SU-DHL-6 (cell line): ENCODE data around the gene LAD1.

ENCODE experiments used
- H2AFZ ChIP-seq: fragments of 200-600 bp; sonication (generic); 2 replicates; pipeline ENCODE4 v1.6.1; 2014; ENCODE audit warnings: low read depth, mild to moderate bottlenecking, moderate library complexity, mixed read lengths, antibody characterized with exemption, low read length; ENCODE audit not compliant: severe bottlenecking
- H3F3A ChIP-seq: fragments of 200-600 bp; shearing (Covaris generic); 2 replicates; pipeline ENCODE4 v1.6.0; 2016; ENCODE audit warnings: antibody characterized with exemption, mild to moderate bottlenecking; ENCODE audit not compliant: insufficient read depth
- H3K27ac ChIP-seq: fragments of 200-600 bp; sonication (generic); 2 replicates; pipeline ENCODE4 v1.5.1; 2016; ENCODE audit warnings: low read depth, mild to moderate bottlenecking, low read length, moderate library complexity, mixed read lengths
- H3K27me3 ChIP-seq: fragments of 200-600 bp; sonication (generic), shearing (Covaris generic); 2 replicates; pipeline ENCODE4 v1.6.0; 2014; ENCODE audit warnings: mild to moderate bottlenecking, low read length
- H3K36me3 ChIP-seq: fragments of 200-600 bp; sonication (generic); 2 replicates; pipeline ENCODE4 v1.6.1; 2014; ENCODE audit warnings: mild to moderate bottlenecking, low read length, mixed read lengths
- H3K4me2 ChIP-seq: fragments of 300-600, 200-600 bp; shearing (Covaris generic), sonication (generic); 2 replicates; pipeline ENCODE4 v1.6.0; 2014; ENCODE audit warnings: low read length, low read depth, mild to moderate bottlenecking; ENCODE audit not compliant: poor library complexity, severe bottlenecking
- H3K4me3 ChIP-seq: fragments of 200-600 bp; sonication (generic); 2 replicates; pipeline ENCODE4 v1.5.1; 2014; ENCODE audit warnings: antibody characterized with exemption, low read length, mild to moderate bottlenecking, mixed read lengths; ENCODE audit not compliant: insufficient read depth, poor library complexity, severe bottlenecking
- H3K79me2 ChIP-seq: fragments of 200-600 bp; sonication (generic); 2 replicates; pipeline ENCODE4 v1.6.1; 2014; ENCODE audit warnings: mild to moderate bottlenecking, low read length, moderate library complexity; ENCODE audit not compliant: insufficient read depth
- H3K9ac ChIP-seq: fragments of 200-600 bp; sonication (generic); 2 replicates; pipeline ENCODE4 v1.7.0; 2014; ENCODE audit warnings: mild to moderate bottlenecking, low read length
- H3K9me2 ChIP-seq: fragments of 200-600 bp; sonication (generic); replicated peaks from 2 replicates; pipeline ENCODE4 v1.6.1; 2014; ENCODE audit warnings: low read length; ENCODE audit not compliant: insufficient read depth
- H3K9me3 ChIP-seq: fragments of 200-600 bp; sonication (generic); 2 replicates; pipeline ENCODE4 v1.6.1; 2014; ENCODE audit warnings: low read length, mixed read lengths; ENCODE audit not compliant: insufficient read depth
- H4K20me1 ChIP-seq: fragments of 200-600 bp; sonication (generic); 2 replicates; pipeline ENCODE4 v1.6.1; 2014; ENCODE audit warnings: low read depth, mild to moderate bottlenecking, antibody characterized with exemption, low read length, moderate library complexity, mixed read lengths
- CTCF ChIP-seq: fragments of 200-600 bp; sonication (generic); IDR thresholded peaks from one replicate; pipeline ENCODE4 v1.5.1; 2017; ENCODE audit warnings: antibody characterized with exemption, mild to moderate bottlenecking, low read length, moderate library complexity; ENCODE audit not compliant: insufficient read depth, poor library complexity, severe bottlenecking
- EZH2phosphoT487 ChIP-seq: fragments of 200-600 bp; sonication (generic), shearing (Covaris generic); conservative IDR thresholded peaks from 2 replicates; pipeline ENCODE4 v1.6.1; 2018; ENCODE audit warnings: mild to moderate bottlenecking, antibody characterized with exemption, low read length, moderate library complexity, mixed read lengths

The LAD1 gene

GRCh38 chr1:201436393-201436792 is 37.3 kb upstream of the LAD1 start:
- H3K4me2 ChIP-seq = no peak overlapping the region
- H3K9ac ChIP-seq = no peak overlapping the region
- no peak for TF ChIP-seq CTCF
- no peak for TF ChIP-seq EZH2phosphoT487
- H2AFZ ChIP-seq = no peak overlapping the region
- no peak overlapping the region for H3K4me3 ChIP-seq
- no peaks in the 10 kb centered on the region for H3K9me2 ChIP-seq
- no peaks in the 10 kb centered on the region for H4K20me1 ChIP-seq
- H3K27ac ChIP-seq = no peak overlapping the region
- H3K27me3 ChIP-seq = no peaks in the 10 kb centered on the region
- H3K36me3 ChIP-seq = no peaks in the 10 kb centered on the region
- H3F3A ChIP-seq = no peaks in the 10 kb centered on the region
- no peaks in the 10 kb centered on the region for H3K9me3 ChIP-seq
- H3K79me2 ChIP-seq = no peaks in the 10 kb centered on the region

- no peaks in the 10 kb centered on the region for H3K9me2 ChIP-seq
- TF ChIP-seq CTCF (no peak), EZH2phosphoT487 (no peak)
Measured at GRCh38 chr1:201434266-201434665, 35.1 kb upstream of the LAD1 start.

GRCh38 chr1:201433609-201434008 is 34.5 kb upstream of the LAD1 start:
- Histone ChIP-seq H3K4me3 (no peak overlapping the region), H3K9me2 (no peaks in the 10 kb centered on the region), H3K79me2 (no peaks in the 10 kb centered on the region), H3K9me3 (no peaks in the 10 kb centered on the region), H4K20me1 (no peaks in the 10 kb centered on the region), H3K27me3 (no peaks in the 10 kb centered on the region), H3K27ac (no peak overlapping the region), H3K36me3 (no peaks in the 10 kb centered on the region), H3K4me2 (no peak overlapping the region), H2AFZ (no peak overlapping the region), H3F3A (no peaks in the 10 kb centered on the region), H3K9ac (no peak overlapping the region)
- TF ChIP-seq CTCF (no peak), EZH2phosphoT487 (no peak)

More at GRCh38 chr1:201434266-201434665, 35.1 kb upstream of the LAD1 start:
- no peak overlapping the region for H3K4me3 ChIP-seq
- no peaks in the 10 kb centered on the region for H3K27me3 ChIP-seq
- H3K9ac ChIP-seq = no peak overlapping the region
- H4K20me1 ChIP-seq = no peaks in the 10 kb centered on the region
- no peaks in the 10 kb centered on the region for H3K9me3 ChIP-seq
- H3K36me3 ChIP-seq = no peaks in the 10 kb centered on the region
- no peaks in the 10 kb centered on the region for H3K79me2 ChIP-seq
- no peaks in the 10 kb centered on the region for H3F3A ChIP-seq
- no peak overlapping the region for H3K27ac ChIP-seq
- no peak overlapping the region for H3K4me2 ChIP-seq
- no peak overlapping the region for H2AFZ ChIP-seq
